A673 (cell line): ENCODE data around the gene MYL9. TPM values are rescaled to one million over a fixed set of nuclear protein-coding genes. Genes with fewer than 3 reads are reported as not detected.

Experiments used
- BruUV-seq: library from RNA; stranded (reverse); fragments of 400-500 nt; replicated peaks from 2 replicates; lab custom pipeline; 2021; lab: Mats Ljungman, UMichigan
- CTCF ChIA-PET: fragments of 300-600 bp; sonication (Branson Sonifier 250); formaldehyde crosslinking; loops from one replicate; lab custom pipeline; 2022; ENCODE audit warnings: antibody characterized with exemption; lab: Charles Lee
- POLR2A ChIA-PET: fragments of 300-600 bp; sonication (Branson Sonifier 250); formaldehyde crosslinking; loops from one replicate; lab custom pipeline; 2022; ENCODE audit warnings: antibody characterized with exemption; ENCODE audit not compliant: low non-redundant PET; lab: Charles Lee
- DNase-seq: peaks from one replicate; pipeline ENCODE4 v3.0.0-alpha.2; 2015; ENCODE audit warnings: low spot score
- H3K27ac ChIP-seq: fragments of 200-600 bp; sonication (generic); 2 replicates; pipeline ENCODE4 v1.5.1; 2016; ENCODE audit warnings: mixed run types, low read depth, mild to moderate bottlenecking, mixed read lengths, antibody characterized with exemption, low read length; ENCODE audit not compliant: poor library complexity, severe bottlenecking
- H3K27me3 ChIP-seq: fragments of 200-600 bp; sonication (generic); replicated peaks from 2 replicates; pipeline ENCODE4 v1.6.1; 2017; ENCODE audit warnings: mixed run types, low read depth, mild to moderate bottlenecking, mixed read lengths, antibody characterized with exemption, low read length; ENCODE audit not compliant: insufficient read depth, poor library complexity
- H3K36me3 ChIP-seq: fragments of 200-600 bp; sonication (generic); 2 replicates; pipeline ENCODE4 v1.6.1; 2016; ENCODE audit warnings: mixed run types, mild to moderate bottlenecking, mixed read lengths, antibody characterized with exemption, low read length; ENCODE audit not compliant: insufficient read depth, poor library complexity, severe bottlenecking
- H3K4me1 ChIP-seq: fragments of 200-600 bp; sonication (generic); 2 replicates; pipeline ENCODE4 v1.6.1; 2017; ENCODE audit warnings: mixed run types, mild to moderate bottlenecking, mixed read lengths, antibody characterized with exemption, low read length; ENCODE audit not compliant: insufficient read depth, poor library complexity, severe bottlenecking
- H3K4me3 ChIP-seq: fragments of 200-600 bp; sonication (generic); 2 replicates; pipeline ENCODE4 v1.5.1; 2016; ENCODE audit warnings: low read depth, mixed run types, mild to moderate bottlenecking, mixed read lengths, low read length; ENCODE audit not compliant: poor library complexity, severe bottlenecking
- H3K9me3 ChIP-seq: fragments of 200-600 bp; sonication (generic); 2 replicates; pipeline ENCODE4 v1.6.1; 2016; ENCODE audit warnings: mixed run types, low read depth, mild to moderate bottlenecking, mixed read lengths, antibody characterized with exemption, low read length; ENCODE audit not compliant: poor library complexity, severe bottlenecking
- EZH2 ChIP-seq: fragments of 200-600 bp; sonication (generic); IDR thresholded peaks from 2 replicates; pipeline ENCODE4 v1.6.1; 2017; ENCODE audit warnings: borderline replicate concordance, low read depth, mild to moderate bottlenecking, mixed read lengths, antibody characterized with exemption, low read length; ENCODE audit not compliant: poor library complexity, severe bottlenecking
- intact Hi-C: fragments of 100-400 bp; cut with micrococcal nuclease; formaldehyde crosslinking; loops from one replicate; pipeline ENCODE4 v1.10.0; 2022; ENCODE audit not compliant: unreplicated experiment
- total RNA-seq: library from RNA; stranded (reverse); gene quantifications from 2 replicates; pipeline ENCODE4 v1.2.3, GENCODE V29; 2021
- TF ChIP-seq, protein P1 (sequence below): fragments of 300-800, 200-600 bp; sonication (generic); conservative IDR thresholded peaks from 2 replicates; pipeline ENCODE4 v1.5.1; 2017; ENCODE audit warnings: low read depth, mild to moderate bottlenecking, antibody characterized with exemption, low read length, moderate library complexity, mixed read lengths

MYL9 gene
- total RNA-seq, 1 experiment from 2014 or later: not detected

DNA sequence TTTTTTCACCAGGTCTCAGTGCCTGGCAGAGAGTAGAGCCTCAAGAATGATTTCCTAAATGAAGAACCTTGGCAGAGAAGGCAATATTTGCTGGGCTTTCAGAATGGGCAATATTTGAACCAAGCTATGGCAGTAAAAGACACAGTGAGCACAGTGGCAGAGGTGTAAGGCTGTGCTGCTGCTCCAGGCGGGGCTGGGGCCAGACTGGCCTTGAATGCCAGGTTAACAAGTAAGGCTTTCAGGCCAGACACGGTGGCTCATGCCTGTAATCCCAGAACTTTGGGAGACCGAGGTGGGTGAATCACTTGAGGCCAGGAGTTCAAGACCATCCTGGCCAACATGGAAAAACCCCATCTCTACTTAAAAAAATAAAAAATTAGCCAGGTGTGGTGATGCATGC lies 8.5 kb upstream of the MYL9 start:
- TF ChIP-seq, protein P1, sequence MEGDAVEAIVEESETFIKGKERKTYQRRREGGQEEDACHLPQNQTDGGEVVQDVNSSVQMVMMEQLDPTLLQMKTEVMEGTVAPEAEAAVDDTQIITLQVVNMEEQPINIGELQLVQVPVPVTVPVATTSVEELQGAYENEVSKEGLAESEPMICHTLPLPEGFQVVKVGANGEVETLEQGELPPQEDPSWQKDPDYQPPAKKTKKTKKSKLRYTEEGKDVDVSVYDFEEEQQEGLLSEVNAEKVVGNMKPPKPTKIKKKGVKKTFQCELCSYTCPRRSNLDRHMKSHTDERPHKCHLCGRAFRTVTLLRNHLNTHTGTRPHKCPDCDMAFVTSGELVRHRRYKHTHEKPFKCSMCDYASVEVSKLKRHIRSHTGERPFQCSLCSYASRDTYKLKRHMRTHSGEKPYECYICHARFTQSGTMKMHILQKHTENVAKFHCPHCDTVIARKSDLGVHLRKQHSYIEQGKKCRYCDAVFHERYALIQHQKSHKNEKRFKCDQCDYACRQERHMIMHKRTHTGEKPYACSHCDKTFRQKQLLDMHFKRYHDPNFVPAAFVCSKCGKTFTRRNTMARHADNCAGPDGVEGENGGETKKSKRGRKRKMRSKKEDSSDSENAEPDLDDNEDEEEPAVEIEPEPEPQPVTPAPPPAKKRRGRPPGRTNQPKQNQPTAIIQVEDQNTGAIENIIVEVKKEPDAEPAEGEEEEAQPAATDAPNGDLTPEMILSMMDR: no peak
- TF ChIP-seq EZH2: no peak
- intact Hi-C loops: no loop called here
- POLR2A ChIA-PET: no interaction called here
- DNase-seq: no peak
- Histone ChIP-seq H3K36me3 (peaks cover 6% of the 10 kb centered on the region), H3K27me3 (no peaks in the 10 kb centered on the region), H3K27ac (no peak overlapping the region), H3K4me1 (no peaks in the 10 kb centered on the region), H3K9me3 (no peaks in the 10 kb centered on the region), H3K4me3 (no peak overlapping the region)
- CTCF ChIA-PET: no interaction called here
- no TSS peak for BruUV-seq

DNA sequence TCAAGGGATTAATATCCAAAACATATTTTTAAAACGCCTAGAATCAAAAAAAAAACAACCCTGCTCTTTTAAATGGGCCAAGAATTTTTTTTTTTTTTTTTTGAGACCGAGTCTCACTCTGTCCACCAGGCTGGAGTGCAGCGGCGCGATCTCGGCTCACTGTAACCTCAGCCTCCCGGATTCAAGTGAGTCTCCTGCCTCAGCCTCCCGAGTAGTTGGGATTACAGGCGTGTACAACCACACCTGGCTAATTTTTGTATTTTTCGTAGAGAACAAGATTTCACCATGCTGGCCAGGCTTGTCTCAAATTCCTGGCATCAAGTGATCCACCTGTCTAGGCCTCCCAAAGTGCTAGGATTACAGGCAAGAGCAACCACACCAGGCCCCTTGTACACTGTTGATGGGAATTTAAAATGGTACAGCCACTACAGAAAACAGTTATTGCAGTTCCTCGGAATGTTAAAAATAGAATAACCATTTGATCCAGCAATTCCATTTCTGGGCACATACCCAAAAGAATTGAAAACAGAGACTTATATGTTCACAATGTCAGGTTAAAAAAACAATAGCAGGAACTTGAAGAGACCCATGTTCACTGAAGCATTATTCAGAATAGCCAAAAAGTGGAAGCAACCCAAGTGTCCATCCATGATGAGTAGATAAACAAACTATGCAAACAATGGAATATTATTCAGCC lies 3.1 kb upstream of the MYL9 start:
- POLR2A ChIA-PET: no interaction called here

DNA sequence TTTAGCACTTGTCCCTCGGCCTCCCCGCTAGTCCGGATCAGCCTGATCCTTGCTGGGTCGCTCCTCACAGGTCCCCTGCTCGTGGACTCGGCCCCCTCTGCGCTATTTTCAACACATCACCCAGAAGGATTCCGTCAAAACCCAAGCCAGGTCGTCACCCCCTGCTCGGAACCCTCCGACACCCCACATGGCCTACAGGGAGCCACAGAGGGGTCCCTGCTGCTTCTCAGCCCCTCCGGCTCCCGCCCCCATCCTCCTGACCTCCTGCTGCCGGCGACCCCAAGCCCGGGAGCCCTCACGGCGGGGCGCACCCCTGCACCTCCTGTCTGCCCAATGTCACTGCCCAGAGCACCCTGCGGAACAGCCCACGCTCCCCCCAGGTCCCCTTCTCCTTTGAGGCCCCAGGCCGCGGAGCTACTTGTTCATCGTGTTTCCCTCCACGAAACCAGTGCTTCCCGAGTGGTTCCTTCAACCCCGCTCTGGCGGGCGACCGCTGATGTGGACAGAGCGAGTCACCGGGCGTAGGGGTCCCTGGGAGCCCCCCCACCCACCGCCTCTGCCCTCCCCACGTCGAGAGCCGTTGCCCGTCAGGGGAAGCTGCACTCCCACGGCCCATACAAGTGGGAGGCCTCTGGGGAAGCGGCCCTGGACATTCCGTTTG lies 638 bp upstream of the MYL9 start:
- DNase-seq: no peak
- BruUV-seq: no TSS peak

More for the DNA sequence above, 3.1 kb upstream of the MYL9 start:
- no peak for DNase-seq
- intact Hi-C loops: no loop called here
- no peak for TF ChIP-seq EZH2
- TF ChIP-seq, protein P1: no peak
- H3K27ac ChIP-seq: no peak overlapping the region
- H3K9me3 ChIP-seq: no peaks in the 10 kb centered on the region
- H3K4me1 ChIP-seq: peaks cover 8% of the 10 kb centered on the region
- CTCF ChIA-PET: interaction anchor here (0.7 kb wide), 1 partner anchor 20 kb away, joined by 9 read pairs; no protein-coding TSS in a partner anchor
- no peaks in the 10 kb centered on the region for H3K36me3 ChIP-seq
- no peaks in the 10 kb centered on the region for H3K27me3 ChIP-seq
- BruUV-seq: no TSS peak
- no peak overlapping the region for H3K4me3 ChIP-seq

More for the DNA sequence above, 638 bp upstream of the MYL9 start:
- Histone ChIP-seq H3K9me3 (no peaks in the 10 kb centered on the region), H3K4me3 (no peak overlapping the region), H3K27me3 (no peaks in the 10 kb centered on the region), H3K27ac (no peak overlapping the region), H3K36me3 (no peaks in the 10 kb centered on the region), H3K4me1 (peaks cover 13% of the 10 kb centered on the region)
- ChIA-PET POLR2A (no interaction called here), CTCF (no interaction called here)
- intact Hi-C loops: no loop called here
- TF ChIP-seq, protein P1: no peak
- no peak for TF ChIP-seq EZH2
